HepG2 (cell line): ENCODE results near the gene SHISA7. TPM values are rescaled to one million over a fixed set of nuclear protein-coding genes. Genes with fewer than 3 reads are reported as not detected.

Experiments
- ATAD3A ChIP-seq: sonication (generic); formaldehyde crosslinking; IDR thresholded peaks from 2 replicates; pipeline ENCODE4 v1.4.0; 2020; ENCODE audit warnings: missing genetic modification reagents
- CEBPG ChIP-seq: IDR thresholded peaks from 2 replicates; pipeline ENCODE4 v1.6.1; 2016
- DMTF1 ChIP-seq: sonication (generic); formaldehyde crosslinking; IDR thresholded peaks from 2 replicates; pipeline ENCODE4 v1.4.0; 2020; ENCODE audit warnings: mild to moderate bottlenecking, missing genetic modification reagents
- ELF4 ChIP-seq: sonication (generic); formaldehyde crosslinking; IDR thresholded peaks from 2 replicates; pipeline ENCODE4 v1.5.0; 2020; ENCODE audit warnings: missing genetic modification reagents, mild to moderate bottlenecking, moderate library complexity, borderline replicate concordance
- JDP2 ChIP-seq: sonication (generic); formaldehyde crosslinking; IDR thresholded peaks from 2 replicates; pipeline ENCODE4 v1.8.1; 2022; ENCODE audit warnings: missing genetic modification reagents, borderline replicate concordance
- KDM5B ChIP-seq: sonication (generic); formaldehyde crosslinking; IDR thresholded peaks from 2 replicates; pipeline ENCODE4 v1.4.0; 2020; ENCODE audit warnings: missing genetic modification reagents, mild to moderate bottlenecking, borderline replicate concordance
- PATZ1 ChIP-seq: sonication (generic); formaldehyde crosslinking; IDR thresholded peaks from 2 replicates; pipeline ENCODE4 v1.4.0; 2020; ENCODE audit warnings: missing genetic modification reagents
- PRDM4 ChIP-seq: sonication (generic); formaldehyde crosslinking; IDR thresholded peaks from 2 replicates; pipeline ENCODE4 v1.9.0; 2021; ENCODE audit warnings: missing genetic modification reagents, borderline replicate concordance
- RELA ChIP-seq: sonication (generic); formaldehyde crosslinking; IDR thresholded peaks from 2 replicates; pipeline ENCODE4 v1.4.0; 2020; ENCODE audit warnings: missing genetic modification reagents
- TFAP4 ChIP-seq: sonication (generic); IDR thresholded peaks from 2 replicates; pipeline ENCODE4 v1.6.1; 2016; ENCODE audit warnings: low read depth, borderline replicate concordance
- TGIF2 ChIP-seq: IDR thresholded peaks from 2 replicates; pipeline ENCODE4 v1.6.1; 2016; ENCODE audit warnings: control low read depth, missing compliant biosample characterization
- THRA ChIP-seq: sonication (generic); formaldehyde crosslinking; IDR thresholded peaks from 2 replicates; pipeline ENCODE4 v1.4.0; 2020; ENCODE audit warnings: missing genetic modification reagents, borderline replicate concordance
- ZNF274 ChIP-seq: sonication (generic); formaldehyde crosslinking; IDR thresholded peaks from 2 replicates; pipeline ENCODE4 v1.5.1; 2020; ENCODE audit warnings: mild to moderate bottlenecking, missing genetic modification reagents
- ZNF546 ChIP-seq: sonication (generic); formaldehyde crosslinking; conservative IDR thresholded peaks from 2 replicates; pipeline ENCODE4 v1.8.1; 2023; ENCODE audit warnings: mild to moderate bottlenecking, missing genetic modification reagents
- ZNF557 ChIP-seq: sonication (generic); formaldehyde crosslinking; IDR thresholded peaks from 2 replicates; pipeline ENCODE4 v1.4.0; 2020; ENCODE audit warnings: missing genetic modification reagents
- ZNF569 ChIP-seq: sonication (generic); formaldehyde crosslinking; IDR thresholded peaks from 2 replicates; pipeline ENCODE4 v1.5.0; 2020; ENCODE audit warnings: mild to moderate bottlenecking, missing genetic modification reagents, moderate library complexity, borderline replicate concordance
- ZSCAN31 ChIP-seq: sonication (generic); formaldehyde crosslinking; IDR thresholded peaks from 2 replicates; pipeline ENCODE4 v1.5.0; 2020; ENCODE audit warnings: low read depth, mild to moderate bottlenecking, missing genetic modification reagents
- polyA plus RNA-seq, 8 experiments: library from polyadenylated mRNA; depleted of rRNA in 3 of 8; stranded (reverse) in 7 of 8; unstranded in 1 of 8; fragments of >200 nt; fragmentation: Illumina TruSeq in 4 of 8; extraction: Trizol in 4 of 8; gene quantifications; 2 replicates each; pipeline versions ENCODE4 v1.2.1 to v1.2.3, GENCODE V29; 2011 to 2016; ENCODE audit warnings: low read depth in 4 of 8, missing spikeins in 1 of 8, mixed read lengths in 1 of 8; ENCODE audit not compliant: insufficient read depth in 1 of 8
- total RNA-seq, 5 experiments: library from RNA; depleted of rRNA; stranded (reverse); fragments of >200 nt; fragmentation: Illumina TruSeq; extraction: Trizol; gene quantifications; 2 replicates each; pipeline ENCODE4 v1.2.3, GENCODE V29; 2016; ENCODE audit warnings: low read depth in 1 of 5

Gene SHISA7
- total and polyA plus RNA-seq, 2 of the 13 experiments (the other 11 are each of a cell fraction or from before 2014, with no cell fraction given): not detected

GRCh38 chr19:55437410-55437809 lies 5.7 kb downstream of the SHISA7 start (continued):
- TF ChIP-seq TFAP4 (no peak), PRDM4 (CRISPR knock-in tag) (no peak), DMTF1 (CRISPR knock-in tag) (no peak), ZNF569 (no peak), TGIF2 (peak; percentile 84), ZSCAN31 (no peak; the same call in 1 of the 2 replicates), THRA (CRISPR knock-in tag) (0 out of 2 replicates have a peak, but pooled peaks have one; percentile 23), CEBPG (CRISPR knock-in tag) (no peak), ZNF274 (CRISPR knock-in tag) (no peak), ZNF557 (CRISPR knock-in tag) (peak; percentile 44; the same call in 1 of the 2 replicates), ELF4 (CRISPR knock-in tag) (no peak), JDP2 (CRISPR knock-in tag) (no peak), PATZ1 (CRISPR knock-in tag) (0 out of 2 replicates have a peak, but pooled peaks have one; percentile 16), RELA (CRISPR knock-in tag) (no peak), ATAD3A (CRISPR knock-in tag) (no peak), KDM5B (CRISPR knock-in tag) (peak; percentile 31; the same call in 1 of the 2 replicates), ZNF546 (CRISPR knock-in tag) (no peak)
